ENCODE data around the gene LITAF. TPM values are rescaled to one million over a fixed set of nuclear protein-coding genes. Genes with fewer than 3 reads are reported as not detected.

LITAF gene
- total RNA-seq, 2 experiments from 2014 or later = 171 to 174 TPM

GRCh38 chr16:11627822-11628457, 41.2 kb upstream of the LITAF start:
- Mint-ChIP-seq H3K4me1 (ENCODE audit: low read depth) (peaks cover 43% of the 10 kb centered on the region), H3K27ac (no peak overlapping the region), H3K36me3 (ENCODE audit: low read depth) (no peaks in the 10 kb centered on the region), H3K4me3 (no peak overlapping the region), H3K9me3 (no peaks in the 10 kb centered on the region), H3K27me3 (ENCODE audit: low read depth) (no peaks in the 10 kb centered on the region)
- CTCF ChIA-PET = interaction anchor here (1.1 to 1.3 kb wide), 2 partner anchors 15 to 96 kb away, joined by 5 read pairs; no protein-coding TSS in a partner anchor
- DNase-seq = peak; percentile 18
- intact Hi-C loops (cut with micrococcal nuclease) = no loop called here

GRCh38 chr16:11627292-11627663, 40.6 kb upstream of the LITAF start:
- intact Hi-C loops (cut with micrococcal nuclease) = no loop called here
- no peaks in the 10 kb centered on the region for H3K36me3 Mint-ChIP-seq (ENCODE audit: low read depth)
- CTCF ChIA-PET = interaction anchor here (1.1 to 1.3 kb wide), 2 partner anchors 16 to 95 kb away, joined by 5 read pairs; no protein-coding TSS in a partner anchor
- no peaks in the 10 kb centered on the region for H3K9me3 Mint-ChIP-seq
- no peak overlapping the region for H3K4me3 Mint-ChIP-seq
- H3K27ac Mint-ChIP-seq = no peak overlapping the region
- H3K27me3 Mint-ChIP-seq (ENCODE audit: low read depth) = no peaks in the 10 kb centered on the region
- no peak for DNase-seq
- H3K4me1 Mint-ChIP-seq (ENCODE audit: low read depth) = peaks cover 47% of the 10 kb centered on the region

GRCh38 chr16:11626657-11627291, 40.1 kb upstream of the LITAF start:
- no peaks in the 10 kb centered on the region for H3K27me3 Mint-ChIP-seq (ENCODE audit: low read depth)
- H3K4me1 Mint-ChIP-seq (ENCODE audit: low read depth) = peaks cover 52% of the 10 kb centered on the region
- no peaks in the 10 kb centered on the region for H3K9me3 Mint-ChIP-seq
- no peak for DNase-seq
- no peaks in the 10 kb centered on the region for H3K36me3 Mint-ChIP-seq (ENCODE audit: low read depth)
- CTCF ChIA-PET = interaction anchor here (0.6 to 1.2 kb wide), 4 partner anchors 13 to 127 kb away, joined by 3 to 5 read pairs (median 5); no protein-coding TSS in a partner anchor
- no peak overlapping the region for H3K27ac Mint-ChIP-seq
- H3K4me3 Mint-ChIP-seq = no peak overlapping the region
- intact Hi-C loops (cut with micrococcal nuclease) = no loop called here

GRCh38 chr16:11625769-11626168, 39.0 kb upstream of the LITAF start:
- Mint-ChIP-seq H3K27ac (no peak overlapping the region), H3K27me3 (ENCODE audit: low read depth) (no peaks in the 10 kb centered on the region), H3K36me3 (ENCODE audit: low read depth) (no peaks in the 10 kb centered on the region), H3K4me3 (no peak overlapping the region), H3K9me3 (no peaks in the 10 kb centered on the region), H3K4me1 (ENCODE audit: low read depth) (peaks cover 61% of the 10 kb centered on the region)
- intact Hi-C loops (cut with micrococcal nuclease) = no loop called here
- DNase-seq = no peak
- CTCF ChIA-PET = interaction anchor here (0.6 to 1.2 kb wide), 3 partner anchors 14 to 126 kb away, joined by 3 to 5 read pairs (median 5); no protein-coding TSS in a partner anchor

- no peak for DNase-seq
- peaks cover 62% of the 10 kb centered on the region for H3K4me1 Mint-ChIP-seq (ENCODE audit: low read depth)
- intact Hi-C loops (cut with micrococcal nuclease) = no loop called here
- H3K36me3 Mint-ChIP-seq (ENCODE audit: low read depth) = peaks cover 1% of the 10 kb centered on the region
- no peak overlapping the region for H3K4me3 Mint-ChIP-seq
- peaks cover 6% of the 10 kb centered on the region for H3K9me3 Mint-ChIP-seq
- H3K27me3 Mint-ChIP-seq (ENCODE audit: low read depth) = no peaks in the 10 kb centered on the region
- H3K27ac Mint-ChIP-seq = no peak overlapping the region
- CTCF ChIA-PET = no interaction called here
Observed at GRCh38 chr16:11624636-11625607, 38.2 kb upstream of the LITAF start.

- Mint-ChIP-seq H3K4me1 (ENCODE audit: low read depth) (peaks cover 62% of the 10 kb centered on the region), H3K9me3 (peaks cover 6% of the 10 kb centered on the region), H3K4me3 (no peak overlapping the region), H3K27me3 (ENCODE audit: low read depth) (no peaks in the 10 kb centered on the region), H3K36me3 (ENCODE audit: low read depth) (peaks cover 1% of the 10 kb centered on the region), H3K27ac (no peak overlapping the region)
- intact Hi-C loops (cut with micrococcal nuclease) = no loop called here
- no peak for DNase-seq
- CTCF ChIA-PET = no interaction called here
Observed at GRCh38 chr16:11624205-11624604, 37.5 kb upstream of the LITAF start.

GRCh38 chr16:11621920-11622651, 35.4 kb upstream of the LITAF start:
- Mint-ChIP-seq H3K4me3 (peak overlapping the region; percentile 70), H3K9me3 (peaks cover 6% of the 10 kb centered on the region), H3K27ac (peak overlapping the region; percentile 65), H3K4me1 (ENCODE audit: low read depth) (peaks cover 61% of the 10 kb centered on the region), H3K27me3 (ENCODE audit: low read depth) (no peaks in the 10 kb centered on the region), H3K36me3 (ENCODE audit: low read depth) (peaks cover 1% of the 10 kb centered on the region)
- CTCF ChIA-PET = interaction anchor here (0.6 to 2.1 kb wide), 8 partner anchors 14 to 309 kb away, joined by 3 to 8 read pairs (median 4); no protein-coding TSS in a partner anchor
- intact Hi-C loops (cut with micrococcal nuclease) = loop anchor here (1.0 kb wide), 2 partner anchors 37 to 62 kb away; no protein-coding TSS in a partner anchor
- peak; percentile 43 for DNase-seq

GRCh38 chr16:11621539-11621919, 34.8 kb upstream of the LITAF start:
- peak; percentile 39 for DNase-seq
- peak overlapping the region; percentile 65 for H3K27ac Mint-ChIP-seq
- H3K4me1 Mint-ChIP-seq (ENCODE audit: low read depth) = peaks cover 59% of the 10 kb centered on the region
- peaks cover 6% of the 10 kb centered on the region for H3K9me3 Mint-ChIP-seq
- peaks cover 1% of the 10 kb centered on the region for H3K36me3 Mint-ChIP-seq (ENCODE audit: low read depth)
- CTCF ChIA-PET = interaction anchor here (0.6 to 2.1 kb wide), 7 partner anchors 14 to 308 kb away, joined by 3 to 8 read pairs (median 4); no protein-coding TSS in a partner anchor
- peak overlapping the region; percentile 70 for H3K4me3 Mint-ChIP-seq
- no peaks in the 10 kb centered on the region for H3K27me3 Mint-ChIP-seq (ENCODE audit: low read depth)
- intact Hi-C loops (cut with micrococcal nuclease) = no loop called here

GRCh38 chr16:11620243-11621003, 33.7 kb upstream of the LITAF start:
- DNase-seq = no peak
- Mint-ChIP-seq H3K9me3 (peaks cover 6% of the 10 kb centered on the region), H3K36me3 (ENCODE audit: low read depth) (peaks cover 1% of the 10 kb centered on the region), H3K4me1 (ENCODE audit: low read depth) (peaks cover 67% of the 10 kb centered on the region), H3K27ac (peak overlapping the region; percentile 7), H3K27me3 (ENCODE audit: low read depth) (no peaks in the 10 kb centered on the region), H3K4me3 (no peak overlapping the region)
- CTCF ChIA-PET = interaction anchor here (0.6 to 2.1 kb wide), 3 partner anchors 21 to 214 kb away, joined by 3 to 6 read pairs (median 3); no protein-coding TSS in a partner anchor
- intact Hi-C loops (cut with micrococcal nuclease) = no loop called here

- intact Hi-C loops (cut with micrococcal nuclease) = no loop called here
- Mint-ChIP-seq H3K27me3 (ENCODE audit: low read depth) (no peaks in the 10 kb centered on the region), H3K27ac (peak overlapping the region; percentile 77), H3K9me3 (peaks cover 6% of the 10 kb centered on the region), H3K4me1 (ENCODE audit: low read depth) (peaks cover 64% of the 10 kb centered on the region), H3K4me3 (no peak overlapping the region), H3K36me3 (ENCODE audit: low read depth) (peaks cover 1% of the 10 kb centered on the region)
- DNase-seq = peak; percentile 50
- CTCF ChIA-PET = interaction anchor here (0.6 to 1.2 kb wide), 3 partner anchors 19 to 88 kb away, joined by 3 to 6 read pairs (median 3); no protein-coding TSS in a partner anchor
Observed at GRCh38 chr16:11619327-11619851, 32.7 kb upstream of the LITAF start.
